ENCODE results near the gene TEDC2. TPM values are rescaled to one million over a fixed set of nuclear protein-coding genes. Genes with fewer than 3 reads are reported as not detected.

Gene TEDC2
- total RNA-seq, 4 donors from 2014 or later, result 1.1 to 12.3 (median 4.4) TPM

DNA sequence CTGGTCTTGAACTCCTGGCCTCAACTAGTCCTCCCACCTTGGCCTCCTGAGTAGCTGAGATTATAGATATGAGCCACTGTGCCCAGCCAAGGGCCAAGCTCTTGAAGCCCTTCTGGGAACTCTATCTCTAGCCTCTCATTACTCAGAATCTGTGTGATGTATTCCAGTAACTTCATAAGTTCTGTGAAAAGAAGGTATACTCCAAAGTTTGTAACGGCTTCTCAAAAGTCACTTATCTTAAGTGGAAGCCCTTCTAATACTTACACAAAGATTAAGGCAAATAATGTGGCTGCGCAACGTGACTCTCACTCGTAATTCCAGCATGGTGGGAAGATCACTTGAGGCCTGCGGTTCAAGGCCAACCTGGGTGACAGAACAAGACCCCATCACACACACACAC, 34.7 kb downstream of the TEDC2 start:
- H3K4me1 ChIP-seq, result peaks cover 25 to 41% (median 26%) of the 10 kb centered on the region in 3 donors
- no peak for DNase-seq
- intact Hi-C loops (cut with DNase I), result loop anchor here (5.0 to 10.0 kb wide), 2 partner anchors 70 to 152 kb away; partner anchors contain the start of genes ABCA3 and CCNF
- WGBS, 2 donors, result 97 to 98% methylated on average over 5 of the region's 5 CpGs
- H3K36me3 ChIP-seq, result peaks cover 0 to 19% (median 0%) of the 10 kb centered on the region in 3 donors
- H3K4me3 ChIP-seq, result no peak overlapping the region
- H3K27me3 ChIP-seq, result no peaks in the 10 kb centered on the region
- TF ChIP-seq POLR2A (IDR thresholded peaks at IDR 0.05), result no peak
- TF ChIP-seq CTCF (IDR thresholded peaks at IDR 0.05), result no peak
- no peak overlapping the region for H3K27ac ChIP-seq
- H3K9me3 ChIP-seq, result no peaks in the 10 kb centered on the region

DNA sequence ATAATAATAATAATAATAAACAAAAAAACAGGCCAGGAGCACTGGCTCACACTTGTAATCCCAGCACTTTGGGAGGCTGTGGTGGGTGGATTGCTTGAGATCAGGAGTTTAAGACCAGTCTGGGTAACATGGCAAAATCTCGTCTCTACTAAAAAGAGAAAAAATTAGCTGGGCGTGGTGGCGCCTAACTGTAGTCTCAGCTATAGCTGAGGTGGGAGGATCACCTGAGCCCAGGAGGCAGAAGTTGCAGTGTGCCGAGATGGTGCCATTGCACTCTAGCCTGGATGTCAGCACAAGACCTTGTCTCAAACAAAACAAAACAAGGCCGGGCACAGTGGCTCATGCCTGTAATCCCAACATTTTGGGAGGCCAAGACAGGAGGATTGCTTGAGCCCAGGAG, 35.1 kb downstream of the TEDC2 start:
- TF ChIP-seq POLR2A (IDR thresholded peaks at IDR 0.05), result no peak
- TF ChIP-seq CTCF (IDR thresholded peaks at IDR 0.05), result no peak
- Histone ChIP-seq H3K27me3 (no peaks in the 10 kb centered on the region), H3K36me3 (peaks cover 0 to 19% (median 0%) of the 10 kb centered on the region in 3 donors), H3K27ac (no peak overlapping the region), H3K4me1 (peaks cover 26 to 45% (median 30%) of the 10 kb centered on the region in 3 donors), H3K9me3 (no peaks in the 10 kb centered on the region), H3K4me3 (no peak overlapping the region)
- no peak for DNase-seq
- 90 to 91% methylated on average over 5 of the region's 5 CpGs for WGBS, 2 donors
- intact Hi-C loops (cut with DNase I), result loop anchor here (5.0 to 10.0 kb wide), 2 partner anchors 70 to 153 kb away; partner anchors contain the start of genes ABCA3 and CCNF

GRCh38 chr16:2496223-2497115, 36.6 kb downstream of the TEDC2 start:
- Histone ChIP-seq H3K27ac (peak overlapping the region in 2 of 4 donors; percentile 42 to 72), H3K27me3 (no peaks in the 10 kb centered on the region), H3K9me3 (no peaks in the 10 kb centered on the region), H3K4me1 (peaks cover 32 to 60% (median 41%) of the 10 kb centered on the region in 3 donors), H3K36me3 (peaks cover 0 to 12% (median 0%) of the 10 kb centered on the region in 3 donors), H3K4me3 (no peak overlapping the region)
- intact Hi-C loops (cut with DNase I), result loop anchor here (5.0 to 10.0 kb wide), 2 partner anchors 72 to 154 kb away; partner anchors contain the start of genes ABCA3 and CCNF
- no peak for DNase-seq
- WGBS, 2 donors, result 63 to 84% methylated on average over 7 to 33 of the region's 62 CpGs
- TF ChIP-seq CTCF (IDR thresholded peaks at IDR 0.05) (no peak), POLR2A (IDR thresholded peaks at IDR 0.05) (no peak)

DNA sequence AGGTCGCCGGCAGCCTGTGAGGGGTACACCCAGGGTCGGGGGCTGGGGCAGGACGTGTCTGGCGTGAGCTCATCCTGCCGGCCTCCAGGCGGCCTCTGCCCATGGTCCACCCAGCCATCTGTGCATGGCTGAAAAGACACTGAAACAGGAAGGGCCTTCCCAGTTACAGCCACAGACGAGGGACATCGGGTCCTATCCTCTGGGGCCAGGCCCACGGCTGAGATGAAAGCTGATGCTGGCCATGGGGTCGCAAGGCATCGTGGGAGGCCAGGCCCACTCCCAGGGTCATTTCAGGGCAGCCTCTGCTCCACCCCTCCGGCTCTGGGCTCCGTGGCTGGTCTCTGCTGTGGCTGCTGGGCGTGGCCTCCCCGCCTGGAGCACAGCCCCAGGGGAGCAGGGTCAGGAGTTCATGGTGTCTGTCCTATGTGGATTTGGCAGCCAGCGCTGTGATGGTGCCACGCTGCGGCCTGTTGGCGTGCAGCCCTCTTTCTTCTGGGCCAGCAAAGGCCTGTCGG, 37.3 kb downstream of the TEDC2 start:
- intact Hi-C loops (cut with DNase I), result loop anchor here (5.0 to 10.0 kb wide), 2 partner anchors 72 to 155 kb away; partner anchors contain the start of genes ABCA3 and CCNF
- no peak for DNase-seq
- Histone ChIP-seq H3K4me3 (no peak overlapping the region), H3K36me3 (peaks cover 0 to 12% (median 0%) of the 10 kb centered on the region in 3 donors), H3K4me1 (peaks cover 38 to 67% (median 41%) of the 10 kb centered on the region in 3 donors), H3K9me3 (no peaks in the 10 kb centered on the region), H3K27me3 (no peaks in the 10 kb centered on the region), H3K27ac (peak overlapping the region in 3 of 4 donors; percentile 19 to 72 (median 42))
- no peak for TF ChIP-seq CTCF (IDR thresholded peaks at IDR 0.05)
- TF ChIP-seq POLR2A (IDR thresholded peaks at IDR 0.05), result no peak
- 48 to 70% methylated on average over 6 to 11 of the region's 21 CpGs for WGBS, 2 donors
